Midbrain (tissue), 1 donor: Measurements from ENCODE around the gene CAPN1.
A peak's percentile ranks its signal among the peaks of the same experiment; 100 is the strongest.

Source experiments
- DNase-seq: peaks from one replicate; lab custom pipeline; 2025; lab: John Stamatoyannopoulos, UW

CAPN1 gene

DNA sequence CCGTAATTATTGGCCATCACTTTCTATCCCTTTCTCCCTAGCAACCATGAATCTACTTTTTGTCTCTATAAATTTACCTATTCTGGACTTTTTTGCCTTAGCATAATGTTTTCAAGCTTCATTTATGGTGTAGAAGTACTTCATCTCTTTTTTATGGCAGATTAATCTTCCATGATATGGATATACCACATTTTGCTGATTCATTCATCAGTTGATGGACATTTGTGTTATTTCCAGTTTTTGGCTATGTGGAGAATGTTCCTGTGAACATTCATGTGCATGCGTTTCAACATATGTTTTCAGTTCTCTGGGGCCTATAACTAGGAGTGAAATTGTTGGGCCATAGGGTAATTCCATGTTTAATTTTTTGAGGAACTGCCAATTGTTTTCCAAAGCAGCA, 12.8 kb downstream of the CAPN1 start:
- DNase-seq = no peak

DNA sequence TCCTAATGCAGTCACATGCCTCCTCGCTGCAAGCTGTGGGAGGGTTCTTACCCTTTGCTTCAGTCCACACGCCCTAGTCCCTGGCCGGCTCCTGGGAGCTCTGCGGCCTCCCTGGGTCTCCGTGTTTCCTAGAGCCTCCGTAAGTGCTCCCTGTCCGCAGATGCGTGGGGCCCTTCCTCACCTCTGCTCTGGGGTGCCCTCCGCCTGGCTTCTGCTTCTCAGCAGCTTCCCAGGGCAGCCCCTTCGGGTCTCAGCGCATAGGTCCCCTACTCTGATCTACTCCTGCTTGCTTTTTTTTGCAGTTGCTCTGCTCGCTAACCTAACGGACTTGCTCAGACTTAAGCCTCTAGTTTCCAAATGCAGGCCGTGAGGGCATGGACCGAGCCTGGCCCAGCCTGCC, 22.4 kb downstream of the CAPN1 start:
- no peak for DNase-seq

DNA sequence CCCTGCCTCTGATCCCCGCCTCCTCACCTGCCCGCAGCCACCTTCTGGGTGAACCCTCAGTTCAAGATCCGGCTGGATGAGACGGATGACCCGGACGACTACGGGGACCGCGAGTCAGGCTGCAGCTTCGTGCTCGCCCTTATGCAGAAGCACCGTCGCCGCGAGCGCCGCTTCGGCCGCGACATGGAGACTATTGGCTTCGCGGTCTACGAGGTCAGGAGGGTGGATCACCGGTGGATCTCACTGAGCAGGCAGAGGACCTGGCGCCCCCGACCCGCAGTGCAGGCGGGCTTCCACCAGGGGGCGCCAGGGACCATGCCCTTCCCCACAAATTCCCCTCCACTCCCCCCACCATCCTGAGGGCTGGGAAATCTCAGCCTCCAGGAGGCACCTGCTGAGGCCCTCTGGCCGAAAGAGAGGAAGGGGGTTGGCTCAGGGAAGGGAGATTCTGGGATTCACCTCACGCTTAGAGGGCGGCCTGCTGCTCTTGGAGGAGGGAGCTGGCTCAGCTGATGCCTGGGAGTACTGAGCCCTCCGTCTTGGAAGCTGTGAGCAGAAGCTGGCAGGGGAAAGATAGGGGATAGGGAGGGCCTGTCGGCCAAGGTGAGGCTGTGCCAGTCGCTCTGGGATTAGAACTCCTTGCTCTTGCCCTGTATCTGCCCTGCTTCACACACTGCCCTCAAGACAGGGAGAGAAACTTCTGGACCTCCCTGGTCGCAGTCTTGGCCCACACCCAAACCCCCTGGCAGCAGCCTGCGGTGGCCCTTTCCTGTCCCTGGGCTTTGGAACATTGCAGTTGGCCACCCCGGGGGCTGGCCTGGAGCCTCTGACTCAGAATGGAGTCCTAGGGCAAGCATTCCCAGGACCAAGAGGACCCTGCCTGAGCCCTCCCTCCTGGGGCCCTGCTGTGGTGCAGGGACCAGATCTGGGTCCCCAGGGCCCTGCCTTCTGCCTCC, 23.2 kb downstream of the CAPN1 start:
- DNase-seq = peak; percentile 79

DNA sequence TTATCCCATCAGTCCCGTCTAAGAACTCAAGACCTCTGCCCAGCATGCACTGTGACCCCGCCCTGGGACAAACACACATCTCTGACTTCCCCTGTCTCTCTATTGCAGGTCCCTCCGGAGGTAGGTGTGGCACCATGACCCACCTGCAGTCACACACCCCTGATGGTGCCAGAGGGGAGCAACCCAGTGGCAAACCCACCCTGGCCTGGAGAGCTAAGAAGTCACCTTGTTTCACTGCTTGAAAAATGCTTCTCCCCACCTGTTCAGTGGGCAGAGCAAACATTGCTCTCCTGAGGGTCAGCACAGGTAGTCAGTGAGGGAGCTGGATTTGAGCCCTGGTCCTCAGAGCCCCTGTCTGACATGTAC, 23.9 kb downstream of the CAPN1 start:
- DNase-seq = no peak

DNA sequence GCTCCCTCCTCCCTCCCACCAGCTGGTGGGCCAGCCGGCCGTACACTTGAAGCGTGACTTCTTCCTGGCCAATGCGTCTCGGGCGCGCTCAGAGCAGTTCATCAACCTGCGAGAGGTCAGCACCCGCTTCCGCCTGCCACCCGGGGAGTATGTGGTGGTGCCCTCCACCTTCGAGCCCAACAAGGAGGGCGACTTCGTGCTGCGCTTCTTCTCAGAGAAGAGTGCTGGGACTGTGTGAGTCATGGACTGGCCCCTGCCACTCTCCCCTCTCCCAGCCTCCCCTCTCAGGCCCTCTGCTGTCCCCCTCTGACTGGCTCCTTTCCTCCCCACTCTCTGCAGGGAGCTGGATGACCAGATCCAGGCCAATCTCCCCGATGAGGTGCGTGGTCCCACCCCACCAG, 24.7 kb downstream of the CAPN1 start:
- no peak for DNase-seq

DNA sequence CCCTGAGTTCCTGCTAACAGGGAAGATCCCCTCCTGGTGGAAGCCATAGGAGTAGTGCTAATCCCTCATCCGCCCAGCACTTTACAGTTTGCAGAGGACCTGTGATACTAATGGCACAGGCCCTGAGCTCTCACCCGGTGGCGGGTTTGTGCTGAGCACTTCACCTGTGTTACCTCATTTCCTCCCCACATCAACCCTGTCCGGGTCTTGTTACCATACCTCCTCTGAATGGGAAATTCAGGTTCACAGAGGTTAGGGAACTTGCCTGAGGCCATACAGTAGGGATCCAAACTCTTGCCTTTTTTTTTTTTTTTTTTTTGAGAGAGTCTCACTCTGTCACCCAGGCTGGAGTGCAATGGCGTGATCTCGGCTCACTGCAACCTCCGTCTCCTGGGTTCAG, 25.2 kb downstream of the CAPN1 start:
- DNase-seq = no peak

DNA sequence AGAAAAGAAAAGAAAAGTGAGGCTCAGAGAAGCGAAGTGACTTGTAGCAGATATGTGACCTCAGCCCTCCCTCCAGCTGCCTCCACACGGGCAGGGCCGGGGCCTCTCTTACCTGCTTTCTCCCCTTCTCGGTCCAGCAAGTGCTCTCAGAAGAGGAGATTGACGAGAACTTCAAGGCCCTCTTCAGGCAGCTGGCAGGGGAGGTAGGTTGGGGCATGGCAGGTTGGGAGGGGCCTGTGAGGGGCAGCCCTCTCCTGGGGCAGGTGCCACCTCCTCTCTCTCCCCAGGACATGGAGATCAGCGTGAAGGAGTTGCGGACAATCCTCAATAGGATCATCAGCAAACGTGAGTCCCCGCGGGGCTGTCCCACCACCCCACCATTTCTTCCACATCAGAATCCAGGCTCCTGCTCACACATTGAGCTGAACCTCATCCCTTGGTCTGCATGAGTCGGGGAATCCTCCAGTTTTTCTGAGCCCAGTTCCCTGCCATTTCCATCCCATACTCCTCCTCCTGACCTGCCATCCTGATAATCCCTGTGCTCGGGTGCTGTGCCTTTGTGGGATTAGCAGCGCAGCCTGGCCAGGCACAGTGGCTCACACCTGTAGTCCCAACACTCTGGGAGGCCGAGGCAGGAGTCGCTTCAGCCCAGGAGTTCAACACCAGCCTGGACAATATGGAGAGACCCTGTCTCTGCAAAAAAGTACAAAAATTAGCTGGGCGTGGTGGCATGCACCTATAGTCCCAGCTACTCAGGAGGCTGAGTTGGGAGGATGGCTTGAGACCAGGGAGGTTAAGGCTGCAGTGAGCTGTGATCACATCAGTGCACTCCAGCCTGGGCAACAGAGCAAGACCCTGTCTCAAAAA, 26.4 kb downstream of the CAPN1 start:
- DNase-seq = no peak

DNA sequence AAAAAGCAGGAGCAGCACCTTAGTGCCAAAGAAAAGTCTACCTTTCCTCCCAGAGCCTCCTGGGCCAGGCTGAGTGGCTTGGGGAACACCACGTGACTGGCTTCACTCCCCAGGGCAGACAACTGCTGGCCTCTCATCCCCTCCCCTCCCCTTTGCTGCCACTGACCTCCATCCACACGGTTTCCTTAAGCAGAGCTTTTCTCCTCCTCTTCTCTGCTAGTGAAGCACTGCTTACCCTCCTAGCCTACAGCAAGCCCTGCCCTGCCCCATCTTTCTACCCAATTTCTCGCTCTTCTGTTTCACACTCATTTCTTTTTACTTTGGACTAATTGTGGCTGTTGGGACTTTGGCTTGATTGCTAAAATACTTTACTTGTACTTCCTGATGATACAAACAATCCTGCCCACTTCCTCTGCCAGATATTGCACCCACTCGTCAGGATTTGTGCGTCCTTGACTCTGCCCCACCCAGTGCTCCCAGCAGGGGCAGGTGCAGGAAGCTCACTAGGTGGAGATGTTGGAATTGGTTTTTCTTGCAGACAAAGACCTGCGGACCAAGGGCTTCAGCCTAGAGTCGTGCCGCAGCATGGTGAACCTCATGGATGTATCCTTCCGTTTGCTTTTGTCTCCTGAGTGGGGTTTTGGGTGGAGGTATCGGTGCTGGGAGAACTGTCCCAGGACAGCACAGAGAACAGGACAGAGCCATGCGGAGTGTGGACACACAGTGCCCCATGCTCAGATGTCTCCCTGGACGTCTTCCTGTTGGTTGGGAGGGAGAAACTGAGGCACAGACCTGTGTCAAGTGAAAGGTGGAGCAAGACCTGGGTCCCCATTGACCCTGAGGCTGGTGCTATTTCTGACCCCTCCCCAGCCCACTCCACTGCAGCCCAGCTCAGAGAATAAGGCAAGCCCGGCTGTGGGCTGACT, 27.3 kb downstream of the CAPN1 start:
- no peak for DNase-seq

DNA sequence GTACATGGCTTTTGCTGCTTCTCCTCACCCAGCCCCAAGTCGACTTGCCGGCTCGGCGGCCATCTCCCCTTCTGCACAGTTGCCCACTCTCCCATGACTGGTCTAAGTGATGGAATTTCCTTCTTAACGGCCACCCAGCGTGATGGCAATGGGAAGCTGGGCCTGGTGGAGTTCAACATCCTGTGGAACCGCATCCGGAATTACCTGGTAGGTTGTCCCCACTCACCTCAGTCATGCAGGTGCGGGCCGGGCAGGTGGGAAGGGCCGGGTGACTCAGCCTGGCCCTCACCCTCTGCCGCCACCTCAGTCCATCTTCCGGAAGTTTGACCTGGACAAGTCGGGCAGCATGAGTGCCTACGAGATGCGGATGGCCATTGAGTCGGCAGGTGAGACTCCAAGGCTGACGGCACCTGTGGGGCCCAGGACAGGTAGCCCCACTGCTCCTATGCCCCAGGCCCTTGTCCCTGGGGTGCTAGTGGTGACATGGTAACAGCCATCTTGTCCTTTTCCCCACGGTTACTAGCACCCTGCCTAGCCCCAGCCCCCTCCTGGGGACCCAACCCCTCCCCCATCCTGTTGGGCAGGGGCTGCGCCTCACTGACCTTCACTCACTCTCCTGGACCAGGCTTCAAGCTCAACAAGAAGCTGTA, 28.1 kb downstream of the CAPN1 start:
- no peak for DNase-seq

DNA sequence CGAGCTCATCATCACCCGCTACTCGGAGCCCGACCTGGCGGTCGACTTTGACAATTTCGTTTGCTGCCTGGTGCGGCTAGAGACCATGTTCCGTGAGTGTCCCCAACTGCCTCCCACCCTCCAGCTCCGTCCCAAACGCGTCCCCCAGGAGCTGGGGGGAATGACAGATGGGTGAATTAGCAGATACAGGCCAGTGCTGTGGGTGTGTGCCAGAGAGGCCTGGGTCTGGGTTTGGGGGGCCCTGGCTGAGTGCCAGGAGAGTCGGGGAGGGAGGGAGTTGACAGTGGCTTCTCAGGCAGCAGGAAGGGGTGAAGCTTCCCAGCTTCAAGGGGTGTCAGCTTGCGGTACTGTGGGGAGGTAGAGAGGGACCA, 28.6 kb downstream of the CAPN1 start:
- no peak for DNase-seq

DNA sequence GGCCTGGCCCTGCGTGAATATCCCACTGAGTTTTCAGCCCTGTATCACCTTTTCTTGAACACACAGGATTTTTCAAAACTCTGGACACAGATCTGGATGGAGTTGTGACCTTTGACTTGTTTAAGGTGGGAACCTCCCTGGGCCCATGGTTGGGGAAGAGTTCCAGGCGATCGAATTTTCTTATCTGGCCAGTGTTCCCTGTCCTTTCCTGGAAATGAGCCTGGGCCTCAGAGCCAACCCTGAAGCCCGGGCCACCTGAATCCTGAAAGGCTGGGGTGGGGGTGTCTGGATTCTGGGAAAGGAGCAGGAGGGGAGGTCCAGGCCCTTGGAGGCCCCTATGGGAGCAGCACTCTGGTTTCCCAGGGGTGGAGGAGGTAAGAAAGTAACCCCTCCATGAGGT, 29.0 kb downstream of the CAPN1 start:
- DNase-seq = no peak

DNA sequence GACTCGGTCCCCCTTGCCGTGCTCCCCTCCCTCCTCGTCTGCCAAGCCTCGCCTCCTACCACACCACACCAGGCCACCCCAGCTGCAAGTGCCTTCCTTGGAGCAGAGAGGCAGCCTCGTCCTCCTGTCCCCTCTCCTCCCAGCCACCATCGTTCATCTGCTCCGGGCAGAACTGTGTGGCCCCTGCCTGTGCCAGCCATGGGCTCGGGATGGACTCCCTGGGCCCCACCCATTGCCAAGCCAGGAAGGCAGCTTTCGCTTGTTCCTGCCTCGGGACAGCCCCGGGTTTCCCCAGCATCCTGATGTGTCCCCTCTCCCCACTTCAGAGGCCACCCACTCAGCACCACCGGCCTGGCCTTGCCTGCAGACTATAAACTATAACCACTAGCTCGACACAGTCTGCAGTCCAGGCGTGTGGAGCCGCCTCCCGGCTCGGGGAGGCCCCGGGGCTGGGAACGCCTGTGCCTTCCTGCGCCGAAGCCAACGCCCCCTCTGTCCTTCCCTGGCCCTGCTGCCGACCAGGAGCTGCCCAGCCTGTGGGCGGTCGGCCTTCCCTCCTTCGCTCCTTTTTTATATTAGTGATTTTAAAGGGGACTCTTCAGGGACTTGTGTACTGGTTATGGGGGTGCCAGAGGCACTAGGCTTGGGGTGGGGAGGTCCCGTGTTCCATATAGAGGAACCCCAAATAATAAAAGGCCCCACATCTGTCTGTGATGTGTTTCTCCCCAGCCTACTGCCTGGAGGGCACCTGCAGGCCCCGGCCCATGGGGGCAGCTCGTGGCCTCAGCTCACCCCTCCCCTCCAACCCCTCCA, 29.8 kb downstream of the CAPN1 start:
- no peak for DNase-seq

DNA sequence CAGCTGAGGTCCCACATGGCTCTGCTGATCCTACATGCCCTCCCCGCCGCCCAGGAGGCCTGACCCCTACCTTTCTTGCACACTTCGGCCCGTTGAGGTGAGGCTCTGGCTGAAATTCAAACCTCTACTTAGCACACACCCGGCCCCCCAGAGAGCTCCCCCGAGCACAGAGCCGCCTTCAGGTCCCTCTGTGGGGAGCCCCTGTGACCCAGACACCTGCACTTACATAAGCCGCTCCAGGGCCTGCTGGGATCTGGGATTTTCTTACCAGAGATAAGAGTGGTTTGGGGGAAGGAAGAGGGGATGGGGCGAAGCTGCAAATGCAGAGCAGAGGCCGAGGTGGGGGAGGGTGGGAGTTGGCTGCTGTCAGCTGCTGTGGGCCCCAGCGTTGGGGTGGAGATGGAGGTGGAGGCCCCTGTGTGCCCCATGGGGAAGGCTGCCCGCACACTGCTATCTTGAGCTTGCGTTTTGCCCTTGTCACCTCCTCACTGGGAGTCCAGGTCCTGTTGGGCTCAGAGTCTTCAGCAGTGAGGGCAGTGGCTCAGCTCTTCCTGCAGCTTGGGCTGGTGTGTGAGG, 30.6 kb downstream of the CAPN1 start:
- DNase-seq = no peak

DNA sequence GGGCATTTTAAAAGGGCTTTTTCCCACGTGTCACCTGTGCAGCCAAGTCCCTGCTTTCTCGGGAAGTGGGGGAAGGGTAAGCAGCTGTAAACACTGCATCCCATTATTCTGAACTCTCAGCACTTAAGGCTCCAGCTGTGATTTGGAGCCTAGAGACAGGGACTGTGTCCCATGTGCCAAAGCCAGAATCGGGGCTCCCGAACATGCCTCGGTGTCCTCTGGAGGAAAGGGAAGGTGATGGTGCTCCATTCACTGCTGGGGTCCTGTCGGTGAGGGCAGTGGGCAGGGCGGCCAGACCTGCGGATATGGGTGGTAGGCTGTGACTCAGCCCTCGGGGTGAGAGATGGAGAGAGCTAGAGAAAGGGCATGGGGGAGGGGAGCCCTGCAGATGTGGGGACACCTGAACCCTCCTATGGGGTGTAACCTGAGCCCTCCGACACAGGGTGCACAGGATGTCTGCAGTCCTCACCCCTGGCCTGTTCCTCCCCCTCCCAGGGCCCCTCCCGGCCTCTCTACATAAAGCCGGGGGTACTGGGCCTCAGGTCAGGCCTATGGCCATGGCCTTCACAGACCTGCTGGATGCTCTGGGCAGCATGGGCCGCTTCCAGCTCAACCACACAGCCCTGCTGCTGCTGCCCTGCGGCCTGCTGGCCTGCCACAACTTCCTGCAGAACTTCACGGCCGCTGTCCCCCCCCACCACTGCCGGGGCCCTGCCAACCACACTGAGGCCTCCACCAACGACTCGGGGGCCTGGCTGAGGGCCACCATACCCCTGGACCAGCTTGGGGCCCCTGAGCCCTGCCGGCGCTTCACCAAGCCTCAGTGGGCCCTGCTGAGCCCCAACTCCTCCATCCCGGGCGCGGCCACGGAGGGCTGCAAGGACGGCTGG, 31.8 kb downstream of the CAPN1 start:
- DNase-seq = no peak

DNA sequence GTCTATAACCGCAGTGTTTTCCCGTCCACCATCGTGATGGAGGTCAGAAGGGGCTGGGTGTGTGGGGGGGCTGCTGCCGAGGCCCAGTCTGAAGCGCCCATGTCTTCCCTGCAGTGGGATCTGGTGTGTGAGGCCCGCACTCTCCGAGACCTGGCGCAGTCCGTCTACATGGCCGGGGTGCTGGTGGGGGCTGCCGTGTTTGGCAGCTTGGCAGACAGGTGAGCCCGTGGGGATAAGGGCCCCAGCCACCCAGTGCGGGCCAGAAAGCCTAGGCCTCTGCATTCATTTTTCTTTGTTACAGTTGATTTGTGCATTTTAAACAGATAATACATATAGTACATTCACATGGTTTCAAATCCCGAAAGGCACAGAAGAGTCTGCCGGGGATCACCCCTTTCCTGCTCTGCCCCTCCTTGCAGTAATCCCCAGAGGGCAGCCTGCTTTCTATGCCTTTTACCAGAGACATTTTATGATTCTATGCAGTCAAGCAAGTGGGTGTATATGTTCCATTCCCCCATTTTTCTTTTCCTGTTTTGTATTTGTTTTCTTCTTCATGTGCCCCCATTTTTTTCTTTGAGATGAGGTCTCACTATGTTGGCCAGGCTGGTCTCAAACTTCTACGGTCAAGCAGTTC, 32.6 kb downstream of the CAPN1 start:
- DNase-seq = no peak

DNA sequence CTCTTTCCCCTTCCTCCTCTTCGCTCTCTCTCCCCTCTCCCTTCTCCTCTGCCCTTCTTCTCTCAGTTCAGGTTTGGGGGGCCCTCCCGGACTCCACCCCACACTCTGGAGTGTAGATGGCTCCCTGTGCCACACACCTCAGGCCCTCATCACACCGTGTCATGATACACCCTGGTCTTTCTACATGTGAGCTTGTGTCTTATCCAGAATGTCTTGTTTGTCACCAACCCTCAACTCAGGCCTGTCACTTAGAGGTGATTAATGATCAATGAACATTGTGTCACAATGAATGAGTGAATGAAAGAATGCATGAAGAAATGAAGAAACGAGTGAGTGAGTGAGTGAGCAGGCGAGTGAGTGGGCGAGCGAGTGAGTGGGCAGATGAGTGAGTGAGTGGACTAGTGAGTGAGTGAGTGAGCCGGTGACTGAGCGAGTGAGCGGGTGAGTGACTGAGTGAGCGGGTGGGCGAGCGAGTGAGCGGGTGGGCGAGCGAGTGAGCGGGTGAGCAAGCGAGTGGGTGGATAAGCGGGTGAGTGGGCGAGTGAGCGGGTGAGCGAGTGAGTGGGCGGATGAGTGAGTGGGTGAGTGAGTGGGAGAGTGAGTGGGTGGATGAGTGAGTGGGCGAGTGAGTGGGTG, 33.8 kb downstream of the CAPN1 start:
- no peak for DNase-seq

DNA sequence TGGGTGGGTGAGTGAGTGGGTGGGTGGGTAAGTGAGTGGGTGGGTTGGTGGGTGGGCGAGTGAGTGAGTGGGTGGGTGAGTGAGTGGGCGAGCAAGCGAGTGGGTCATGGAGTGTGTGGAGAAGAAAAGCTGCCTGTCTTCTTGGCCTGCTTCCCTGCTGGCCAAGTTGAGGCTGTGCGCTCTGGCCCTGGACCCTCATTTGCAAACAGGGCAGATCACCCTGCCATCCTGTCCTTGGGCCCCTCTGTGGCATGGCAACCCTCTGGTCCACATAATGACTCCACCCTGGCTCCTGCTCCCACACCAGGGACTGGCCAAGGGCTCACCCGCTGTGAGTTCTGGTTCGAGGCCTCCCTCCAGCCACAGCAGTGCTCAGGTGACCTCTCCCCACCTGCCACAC, 35.1 kb downstream of the CAPN1 start:
- DNase-seq = no peak
